ENCODE measurements around the gene EIF2AK3. TPM values are rescaled to one million over a fixed set of nuclear protein-coding genes. Genes with fewer than 3 reads are reported as not detected.

The EIF2AK3 gene
- polyA plus RNA-seq, 2 donors = 2.5 to 5.7 TPM

DNA sequence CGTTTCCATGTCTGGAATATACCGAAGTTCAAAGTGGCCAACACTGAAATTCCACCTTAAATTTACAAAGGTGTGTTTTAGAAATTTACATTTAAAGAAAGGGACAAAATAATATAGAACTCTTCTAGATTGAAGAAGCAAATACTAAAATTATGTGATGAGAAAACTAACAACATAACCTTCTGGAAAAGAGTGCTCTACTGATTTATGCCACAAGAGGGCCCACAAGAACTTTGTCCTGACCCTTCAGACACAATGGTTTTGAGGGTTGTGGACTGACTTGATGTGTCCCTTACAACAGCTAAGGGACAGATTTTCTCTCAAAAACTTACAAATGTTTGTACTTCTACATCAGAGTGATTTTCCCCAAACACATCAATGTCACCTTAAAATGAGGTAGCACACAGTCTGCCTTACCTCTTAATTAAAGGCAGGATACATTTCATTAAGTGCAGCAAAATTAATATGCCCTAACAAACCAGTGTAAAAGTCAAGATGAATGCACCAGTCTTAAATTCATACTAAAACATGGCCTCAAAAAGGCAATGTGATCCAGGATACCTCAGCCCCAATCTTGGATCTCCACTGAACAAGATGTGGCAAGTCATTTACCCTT, 36.2 kb downstream of the EIF2AK3 start:
- H3K36me3 ChIP-seq (ENCODE audit: control insufficient read depth in 2 of 2, insufficient read depth in 2 of 2, low read length in 1 of 2) = peaks cover 0 to 2% of the 10 kb centered on the region in 2 donors
- H3K27ac ChIP-seq (ENCODE audit: low read depth in 2 of 2, low read length in 1 of 2) = no peak overlapping the region
- 86 to 94% methylated on average over 2 of the region's 2 CpGs for WGBS, 2 donors
- no peak overlapping the region for H3K4me3 ChIP-seq (ENCODE audit: low read depth in 1 of 2, low read length in 2 of 2)
- no peaks in the 10 kb centered on the region for H3K4me1 ChIP-seq (ENCODE audit: control insufficient read depth in 2 of 2, insufficient read depth in 2 of 2, low read length in 1 of 2)
- H3K9me3 ChIP-seq (ENCODE audit: control insufficient read depth in 2 of 2, insufficient read depth in 1 of 2, low read depth in 1 of 2, low read length in 1 of 2) = no peaks in the 10 kb centered on the region
- H3K27me3 ChIP-seq (ENCODE audit: control insufficient read depth in 1 of 2, insufficient read depth in 2 of 2, low read length in 2 of 2) = no peaks in the 10 kb centered on the region

- Histone ChIP-seq H3K27me3 (ENCODE audit: control insufficient read depth in 1 of 2, insufficient read depth in 2 of 2, low read length in 2 of 2) (no peaks in the 10 kb centered on the region), H3K4me3 (ENCODE audit: low read depth in 1 of 2, low read length in 2 of 2) (no peak overlapping the region), H3K9me3 (ENCODE audit: control insufficient read depth in 2 of 2, insufficient read depth in 1 of 2, low read depth in 1 of 2, low read length in 1 of 2) (no peaks in the 10 kb centered on the region), H3K36me3 (ENCODE audit: control insufficient read depth in 2 of 2, insufficient read depth in 2 of 2, low read length in 1 of 2) (peaks cover 8 to 12% of the 10 kb centered on the region in 2 donors), H3K4me1 (ENCODE audit: control insufficient read depth in 2 of 2, insufficient read depth in 2 of 2, low read length in 1 of 2) (no peaks in the 10 kb centered on the region), H3K27ac (ENCODE audit: low read depth in 2 of 2, low read length in 1 of 2) (no peak overlapping the region)
- 87 to 89% methylated on average over 6 of the region's 6 CpGs for WGBS, 2 donors
These were observed 41.3 kb downstream of the EIF2AK3 start for GRCh38 chr2:88585969-88586368.

DNA sequence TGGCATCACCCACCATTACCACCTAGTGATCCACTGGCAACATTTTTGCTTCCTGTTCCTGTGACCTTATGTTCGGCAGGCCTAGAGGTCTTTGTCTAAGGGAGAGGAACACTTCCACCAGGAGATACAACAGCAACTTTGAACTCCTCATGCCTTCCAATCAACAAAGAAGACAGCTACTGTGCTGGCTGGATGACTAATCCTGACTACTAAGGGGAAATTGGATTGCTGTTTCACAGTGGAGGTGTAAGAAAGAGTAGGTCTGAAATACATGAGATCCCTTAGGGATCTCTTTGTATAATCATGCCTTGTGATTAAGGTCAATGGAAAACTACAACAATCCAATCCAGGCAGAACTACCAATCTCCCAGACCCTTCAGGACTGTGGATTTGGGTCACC, 45.2 kb downstream of the EIF2AK3 start:
- no peak overlapping the region for H3K4me3 ChIP-seq (ENCODE audit: low read depth in 1 of 2, low read length in 2 of 2)
- no peaks in the 10 kb centered on the region for H3K4me1 ChIP-seq (ENCODE audit: control insufficient read depth in 2 of 2, insufficient read depth in 2 of 2, low read length in 1 of 2)
- no peaks in the 10 kb centered on the region for H3K9me3 ChIP-seq (ENCODE audit: control insufficient read depth in 2 of 2, insufficient read depth in 1 of 2, low read depth in 1 of 2, low read length in 1 of 2)
- H3K27ac ChIP-seq (ENCODE audit: low read depth in 2 of 2, low read length in 1 of 2) = no peak overlapping the region
- WGBS, 2 donors = 84 to 89% methylated on average over 1 of the region's 1 CpG
- no peaks in the 10 kb centered on the region for H3K27me3 ChIP-seq (ENCODE audit: control insufficient read depth in 1 of 2, insufficient read depth in 2 of 2, low read length in 2 of 2)
- peaks cover 8 to 12% of the 10 kb centered on the region in 2 donors for H3K36me3 ChIP-seq (ENCODE audit: control insufficient read depth in 2 of 2, insufficient read depth in 2 of 2, low read length in 1 of 2)

GRCh38 chr2:88580088-88580487, 47.2 kb downstream of the EIF2AK3 start:
- 84 to 92% methylated on average over 1 of the region's 1 CpG for WGBS, 2 donors
- Histone ChIP-seq H3K36me3 (ENCODE audit: control insufficient read depth in 2 of 2, insufficient read depth in 2 of 2, low read length in 1 of 2) (peaks cover 9 to 10% of the 10 kb centered on the region in 2 donors), H3K27me3 (ENCODE audit: control insufficient read depth in 1 of 2, insufficient read depth in 2 of 2, low read length in 2 of 2) (no peaks in the 10 kb centered on the region), H3K4me1 (ENCODE audit: control insufficient read depth in 2 of 2, insufficient read depth in 2 of 2, low read length in 1 of 2) (no peaks in the 10 kb centered on the region), H3K27ac (ENCODE audit: low read depth in 2 of 2, low read length in 1 of 2) (no peak overlapping the region), H3K4me3 (ENCODE audit: low read depth in 1 of 2, low read length in 2 of 2) (no peak overlapping the region), H3K9me3 (ENCODE audit: control insufficient read depth in 2 of 2, insufficient read depth in 1 of 2, low read depth in 1 of 2, low read length in 1 of 2) (no peaks in the 10 kb centered on the region)

- Histone ChIP-seq H3K4me1 (ENCODE audit: control insufficient read depth in 2 of 2, insufficient read depth in 2 of 2, low read length in 1 of 2) (no peaks in the 10 kb centered on the region), H3K27ac (ENCODE audit: low read depth in 2 of 2, low read length in 1 of 2) (no peak overlapping the region)
- 98% methylated on average over 2 of the region's 2 CpGs for WGBS, 2 donors
These were observed 51.6 kb downstream of the EIF2AK3 start for GRCh38 chr2:88575630-88576029.

GRCh38 chr2:88575051-88575450, 52.2 kb downstream of the EIF2AK3 start:
- no peak overlapping the region for H3K27ac ChIP-seq (ENCODE audit: low read depth in 2 of 2, low read length in 1 of 2)
- H3K36me3 ChIP-seq (ENCODE audit: control insufficient read depth in 2 of 2, insufficient read depth in 2 of 2, low read length in 1 of 2) = peaks cover 7 to 15% of the 10 kb centered on the region in 2 donors
- 46 to 87% methylated on average over 2 of the region's 2 CpGs for WGBS, 2 donors
- no peaks in the 10 kb centered on the region for H3K9me3 ChIP-seq (ENCODE audit: control insufficient read depth in 2 of 2, insufficient read depth in 1 of 2, low read depth in 1 of 2, low read length in 1 of 2)
- H3K4me3 ChIP-seq (ENCODE audit: low read depth in 1 of 2, low read length in 2 of 2) = no peak overlapping the region
- H3K4me1 ChIP-seq (ENCODE audit: control insufficient read depth in 2 of 2, insufficient read depth in 2 of 2, low read length in 1 of 2) = no peaks in the 10 kb centered on the region
- no peaks in the 10 kb centered on the region for H3K27me3 ChIP-seq (ENCODE audit: control insufficient read depth in 1 of 2, insufficient read depth in 2 of 2, low read length in 2 of 2)

More at GRCh38 chr2:88575630-88576029, 51.6 kb downstream of the EIF2AK3 start:
- Histone ChIP-seq H3K4me3 (ENCODE audit: low read depth in 1 of 2, low read length in 2 of 2) (no peak overlapping the region), H3K9me3 (ENCODE audit: control insufficient read depth in 2 of 2, insufficient read depth in 1 of 2, low read depth in 1 of 2, low read length in 1 of 2) (no peaks in the 10 kb centered on the region), H3K27me3 (ENCODE audit: control insufficient read depth in 1 of 2, insufficient read depth in 2 of 2, low read length in 2 of 2) (no peaks in the 10 kb centered on the region), H3K36me3 (ENCODE audit: control insufficient read depth in 2 of 2, insufficient read depth in 2 of 2, low read length in 1 of 2) (peaks cover 3 to 11% of the 10 kb centered on the region in 2 donors)

GRCh38 chr2:88574445-88574844, 52.8 kb downstream of the EIF2AK3 start:
- 70 to 81% methylated on average over 5 of the region's 5 CpGs for WGBS, 2 donors
- no peaks in the 10 kb centered on the region for H3K4me1 ChIP-seq (ENCODE audit: control insufficient read depth in 2 of 2, insufficient read depth in 2 of 2, low read length in 1 of 2)
- no peak overlapping the region for H3K27ac ChIP-seq (ENCODE audit: low read depth in 2 of 2, low read length in 1 of 2)
- H3K27me3 ChIP-seq (ENCODE audit: control insufficient read depth in 1 of 2, insufficient read depth in 2 of 2, low read length in 2 of 2) = no peaks in the 10 kb centered on the region
- no peak overlapping the region for H3K4me3 ChIP-seq (ENCODE audit: low read depth in 1 of 2, low read length in 2 of 2)
- no peaks in the 10 kb centered on the region for H3K9me3 ChIP-seq (ENCODE audit: control insufficient read depth in 2 of 2, insufficient read depth in 1 of 2, low read depth in 1 of 2, low read length in 1 of 2)
- H3K36me3 ChIP-seq (ENCODE audit: control insufficient read depth in 2 of 2, insufficient read depth in 2 of 2, low read length in 1 of 2) = peaks cover 7 to 15% of the 10 kb centered on the region in 2 donors

GRCh38 chr2:88568179-88568578, 59.1 kb downstream of the EIF2AK3 start:
- Histone ChIP-seq H3K27me3 (ENCODE audit: control insufficient read depth in 1 of 2, insufficient read depth in 2 of 2, low read length in 2 of 2) (no peaks in the 10 kb centered on the region), H3K36me3 (ENCODE audit: control insufficient read depth in 2 of 2, insufficient read depth in 2 of 2, low read length in 1 of 2) (peaks cover 3 to 6% of the 10 kb centered on the region in 2 donors), H3K27ac (ENCODE audit: low read depth in 2 of 2, low read length in 1 of 2) (no peak overlapping the region), H3K4me3 (ENCODE audit: low read depth in 1 of 2, low read length in 2 of 2) (no peak overlapping the region), H3K4me1 (ENCODE audit: control insufficient read depth in 2 of 2, insufficient read depth in 2 of 2, low read length in 1 of 2) (no peaks in the 10 kb centered on the region), H3K9me3 (ENCODE audit: control insufficient read depth in 2 of 2, insufficient read depth in 1 of 2, low read depth in 1 of 2, low read length in 1 of 2) (no peaks in the 10 kb centered on the region)
- WGBS, 2 donors = 88 to 90% methylated on average over 3 of the region's 3 CpGs

DNA sequence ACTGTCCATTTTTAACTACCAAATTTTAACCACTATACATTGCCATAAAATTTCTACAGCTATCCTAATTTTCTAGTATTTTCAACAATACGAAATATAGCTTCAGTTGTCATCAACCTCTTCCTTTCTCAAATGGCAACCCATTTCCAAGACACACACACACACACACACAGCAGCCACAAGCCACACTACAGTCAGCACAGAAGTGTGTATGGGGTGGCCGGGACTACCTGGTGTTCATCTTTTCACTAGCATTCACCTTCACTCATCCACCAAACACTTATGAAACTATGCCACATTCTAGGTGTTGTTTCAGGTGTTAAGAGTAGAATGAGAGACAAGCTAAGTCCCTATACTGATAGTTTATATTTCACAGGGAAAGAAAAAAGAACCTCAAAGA, 62.9 kb downstream of the EIF2AK3 start:
- Histone ChIP-seq H3K4me3 (ENCODE audit: low read depth in 1 of 2, low read length in 2 of 2) (no peak overlapping the region), H3K36me3 (ENCODE audit: control insufficient read depth in 2 of 2, insufficient read depth in 2 of 2, low read length in 1 of 2) (peaks cover 0 to 4% of the 10 kb centered on the region in 2 donors), H3K27me3 (ENCODE audit: control insufficient read depth in 1 of 2, insufficient read depth in 2 of 2, low read length in 2 of 2) (no peaks in the 10 kb centered on the region), H3K4me1 (ENCODE audit: control insufficient read depth in 2 of 2, insufficient read depth in 2 of 2, low read length in 1 of 2) (no peaks in the 10 kb centered on the region), H3K27ac (ENCODE audit: low read depth in 2 of 2, low read length in 1 of 2) (no peak overlapping the region), H3K9me3 (ENCODE audit: control insufficient read depth in 2 of 2, insufficient read depth in 1 of 2, low read depth in 1 of 2, low read length in 1 of 2) (no peaks in the 10 kb centered on the region)
- WGBS, 2 donors = 88 to 93% methylated on average over 2 of the region's 2 CpGs

DNA sequence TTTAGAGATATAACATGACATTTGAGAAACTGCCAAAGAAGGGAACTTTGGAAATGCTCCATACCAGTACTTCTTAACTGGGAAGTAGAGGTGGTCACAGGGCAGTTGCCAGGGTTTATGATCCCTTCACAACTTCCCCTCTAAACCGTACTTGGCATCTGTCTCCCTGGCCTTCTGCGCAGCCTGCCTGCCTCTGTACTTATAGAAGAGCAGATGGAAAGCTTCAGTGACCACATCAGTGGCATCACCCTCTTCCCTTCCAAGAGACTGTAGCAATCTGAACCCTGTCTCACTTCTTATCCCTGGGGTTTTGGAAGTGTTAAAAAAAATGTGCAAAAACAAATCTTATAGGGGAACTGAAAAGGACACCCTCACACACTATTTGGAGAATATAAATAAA, 64.1 kb downstream of the EIF2AK3 start:
- WGBS, 2 donors = 65 to 74% methylated on average over 2 of the region's 2 CpGs
- Histone ChIP-seq H3K4me3 (ENCODE audit: low read depth in 1 of 2, low read length in 2 of 2) (no peak overlapping the region), H3K36me3 (ENCODE audit: control insufficient read depth in 2 of 2, insufficient read depth in 2 of 2, low read length in 1 of 2) (peaks cover 0 to 4% of the 10 kb centered on the region in 2 donors), H3K27me3 (ENCODE audit: control insufficient read depth in 1 of 2, insufficient read depth in 2 of 2, low read length in 2 of 2) (no peaks in the 10 kb centered on the region), H3K4me1 (ENCODE audit: control insufficient read depth in 2 of 2, insufficient read depth in 2 of 2, low read length in 1 of 2) (no peaks in the 10 kb centered on the region), H3K27ac (ENCODE audit: low read depth in 2 of 2, low read length in 1 of 2) (no peak overlapping the region), H3K9me3 (ENCODE audit: control insufficient read depth in 2 of 2, insufficient read depth in 1 of 2, low read depth in 1 of 2, low read length in 1 of 2) (no peaks in the 10 kb centered on the region)

Data from esophagus (tissue), 2 donors.